Ovary (tissue), 9 donors: ENCODE measurements around the gene RNGTT. TPM values are rescaled to one million over a fixed set of nuclear protein-coding genes. Genes with fewer than 3 reads are reported as not detected.

Experiments
- DNase-seq, 5 donors: peaks; one replicate each; pipeline ENCODE4 v3.0.0-alpha.2; 2019 to 2020
- H3K27ac ChIP-seq, 2 donors: fragments of 200-600 bp; one replicate each; pipeline versions ENCODE4 v1.5.1 to v1.8.0; 2019 to 2022
- H3K27me3 ChIP-seq: fragments of 200-600 bp; one replicate; pipeline ENCODE4 v1.8.0; 2022
- H3K36me3 ChIP-seq: fragments of 200-600 bp; sonication (generic); one replicate; pipeline ENCODE4 v1.5.1; 2019
- H3K4me1 ChIP-seq: one replicate; pipeline ENCODE4 v1.8.1; 2013; ENCODE audit warnings: mild to moderate bottlenecking, moderate library complexity; ENCODE audit not compliant: insufficient read depth
- H3K4me3 ChIP-seq: fragments of 200-600 bp; sonication (generic); one replicate; pipeline ENCODE4 v1.5.1; 2017
- H3K9me3 ChIP-seq, 2 donors: fragments of 200-600 bp in 1 of 2; sonication (generic) in 1 of 2; one replicate each; pipeline versions ENCODE4 v1.5.1 to v1.8.1; 2013 to 2019; ENCODE audit warnings: mild to moderate bottlenecking in 1 of 2, moderate library complexity in 1 of 2
- CTCF ChIP-seq, 3 donors: fragments of 450-650 bp in 2 of 3; fragments of 200-600 bp in 1 of 3; IDR thresholded peaks; one replicate each; pipeline versions ENCODE4 v1.5.1 to v1.8.0; 2016 to 2022; ENCODE audit warnings: antibody characterized with exemption in 3 of 3, mild to moderate bottlenecking in 1 of 3
- EP300 ChIP-seq: sonication (generic); formaldehyde crosslinking; IDR thresholded peaks from one replicate; pipeline ENCODE4 v1.6.1; 2017; ENCODE audit warnings: antibody characterized with exemption
- POLR2A ChIP-seq: fragments of 450-650 bp; IDR thresholded peaks from one replicate; pipeline ENCODE4 v1.6.1; 2017; ENCODE audit warnings: antibody characterized with exemption, mild to moderate bottlenecking, moderate library complexity
- WGBS, 3 donors: extraction: QIAGEN DNeasy Blood & Tissue Kit in 1 of 3; methylation state at CpG; one replicate each; pipeline versions ENCODE4 v1.1.5 to v1.1.7; 2013 to 2017; 5-methylcytosine and 5-hydroxymethylcytosine counted together
- intact Hi-C, 4 donors: fragments of 100-400 bp; cut with DNase I; formaldehyde crosslinking; loops; one replicate each; pipeline versions ENCODE4 v1.11.0 to v1.15.1; 2022 to 2023
- polyA plus RNA-seq, 2 donors: library from polyadenylated mRNA; stranded (reverse); fragments of 200-250 nt in 1 of 2; fragments of 350-450 nt in 1 of 2; fragmentation: Illumina TruSeq in 1 of 2; extraction: RNeasy Lipid Tissue Mini Kit (QIAGEN cat#74804) in 1 of 2; gene quantifications; one replicate each; pipeline ENCODE4 v1.2.3, GENCODE V29; 2013 to 2014
- total RNA-seq, 7 donors: library from RNA; depleted of rRNA in 2 of 7; stranded (reverse); fragments of >200 nt in 2 of 7; fragmentation: NEBNext Ultra II Directional in 3 of 7; extraction: Animal tissue kit (Norgen Biotek cat#: 25700) in 3 of 7; gene quantifications; one replicate each; pipeline versions ENCODE4 v1.1.0 to v1.2.4, GENCODE V29; 2016 to 2023
- donor health status: DM: no; HTN: no; CAD: no; lungs with moderate emphysema.
- donor health status: DM: no; HTN: no; CAD: no.
- donor health status: Bipolar disorder and iron deficiency.
- donor health status: DM: yes; HTN: yes; CAD: no.
- donor health status: DM: no; HTN: no; CAD: no.
- donor health status: DM: yes; HTN: yes; CAD: no.

The RNGTT gene
- total and polyA plus RNA-seq, 9 donors, result 3.9 to 17.9 (median 10.5) TPM

DNA sequence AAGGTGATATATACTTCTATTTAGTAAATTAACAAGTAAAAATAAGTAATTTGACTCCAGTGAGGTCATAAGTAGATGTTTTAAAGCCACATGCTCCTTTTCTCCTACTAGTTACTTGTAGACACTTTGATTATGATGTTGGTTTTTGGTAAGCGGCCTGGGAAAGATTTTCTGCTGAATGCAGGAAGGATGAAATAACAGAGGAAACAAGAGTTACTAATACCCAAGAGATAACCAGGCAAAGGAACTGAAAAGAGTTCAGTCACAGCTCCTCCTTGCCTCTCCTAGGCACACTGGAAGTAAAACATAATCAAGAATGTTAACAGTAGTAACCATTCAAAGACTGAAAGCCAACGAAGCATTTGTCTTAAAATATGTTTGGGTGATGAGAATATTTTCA, 203.3 kb downstream of the RNGTT start:
- intact Hi-C loops, result no loop called here
- Histone ChIP-seq H3K4me1 (no peaks in the 10 kb centered on the region), H3K4me3 (no peak overlapping the region), H3K9me3 (no peaks in the 10 kb centered on the region), H3K27ac (no peak overlapping the region), H3K36me3 (no peaks in the 10 kb centered on the region), H3K27me3 (no peaks in the 10 kb centered on the region)
- no peak for DNase-seq
- WGBS, 3 donors, result 56 to 70% (median 69%) methylated on average over 2 of the region's 2 CpGs
- TF ChIP-seq EP300, result no peak
- no peak for TF ChIP-seq CTCF (IDR thresholded peaks at IDR 0.05)
- no peak for TF ChIP-seq POLR2A

DNA sequence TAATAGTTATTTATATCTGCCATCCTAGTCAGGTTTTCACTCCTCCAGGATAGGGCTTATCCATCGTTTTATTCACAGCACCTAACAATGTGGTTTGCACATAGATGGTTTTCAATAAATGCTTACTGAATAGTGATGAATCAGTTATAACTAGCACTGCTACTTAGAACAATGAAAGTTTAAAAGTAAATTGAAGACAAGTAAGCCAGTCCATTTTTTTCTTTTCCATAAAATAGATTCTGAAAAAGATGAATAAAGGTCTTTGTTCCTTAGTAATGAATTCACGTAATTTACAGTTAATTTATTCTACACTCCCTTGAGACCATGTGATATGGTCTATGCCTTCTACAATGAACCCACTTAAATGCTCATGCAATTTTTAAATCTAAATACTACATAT, 212.5 kb downstream of the RNGTT start:
- TF ChIP-seq POLR2A (no peak), EP300 (no peak), CTCF (IDR thresholded peaks at IDR 0.05) (no peak)
- no peak overlapping the region for H3K27ac ChIP-seq
- H3K9me3 ChIP-seq, result no peaks in the 10 kb centered on the region
- H3K36me3 ChIP-seq, result no peaks in the 10 kb centered on the region
- peaks cover 2% of the 10 kb centered on the region for H3K27me3 ChIP-seq
- H3K4me3 ChIP-seq, result no peak overlapping the region
- 91 to 94% (median 93%) methylated on average over 2 of the region's 2 CpGs for WGBS, 3 donors
- H3K4me1 ChIP-seq, result no peaks in the 10 kb centered on the region
- intact Hi-C loops, result no loop called here
- no peak for DNase-seq

- H3K27me3 ChIP-seq, result peaks cover 2% of the 10 kb centered on the region
- no peaks in the 10 kb centered on the region for H3K9me3 ChIP-seq
- H3K27ac ChIP-seq, result no peak overlapping the region
- TF ChIP-seq POLR2A (no peak), CTCF (IDR thresholded peaks at IDR 0.05) (no peak), EP300 (no peak)
- no peaks in the 10 kb centered on the region for H3K36me3 ChIP-seq
- DNase-seq, result no peak
- intact Hi-C loops, result no loop called here
- 84 to 93% (median 91%) methylated on average over 1 of the region's 1 CpG for WGBS, 3 donors
- H3K4me1 ChIP-seq, result no peaks in the 10 kb centered on the region
- no peak overlapping the region for H3K4me3 ChIP-seq
Observed at GRCh38 chr6:88749849-88750248, 213.6 kb downstream of the RNGTT start.

DNA sequence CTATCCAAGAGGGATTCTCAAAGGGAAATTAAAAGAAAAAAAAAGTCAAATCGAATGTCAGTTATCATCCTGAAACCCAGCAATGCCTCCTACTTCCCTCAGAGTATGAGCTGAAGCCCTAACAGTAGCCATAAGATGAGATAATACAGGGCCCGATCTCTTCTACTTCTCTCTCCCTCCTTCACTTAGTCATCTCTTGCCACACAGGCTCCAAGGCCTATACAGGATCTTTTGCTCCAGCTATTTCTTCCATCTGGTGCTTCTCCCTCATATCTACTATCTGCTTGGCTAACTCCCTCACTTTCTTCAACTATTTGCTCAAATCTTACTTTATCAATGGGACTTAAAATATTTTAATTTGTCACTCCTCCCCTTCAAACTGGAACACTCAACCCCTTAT, 215.3 kb downstream of the RNGTT start:
- H3K36me3 ChIP-seq, result no peaks in the 10 kb centered on the region
- H3K9me3 ChIP-seq, result no peaks in the 10 kb centered on the region
- no peak overlapping the region for H3K27ac ChIP-seq
- intact Hi-C loops, result no loop called here
- DNase-seq, result no peak
- no peaks in the 10 kb centered on the region for H3K4me1 ChIP-seq
- H3K4me3 ChIP-seq, result no peak overlapping the region
- TF ChIP-seq POLR2A (no peak), CTCF (IDR thresholded peaks at IDR 0.05) (no peak), EP300 (no peak)
- H3K27me3 ChIP-seq, result no peaks in the 10 kb centered on the region
- 50 to 83% (median 67%) methylated on average over 2 of the region's 2 CpGs for WGBS, 3 donors

- Histone ChIP-seq H3K4me1 (no peaks in the 10 kb centered on the region), H3K27ac (no peak overlapping the region), H3K4me3 (no peak overlapping the region), H3K27me3 (no peaks in the 10 kb centered on the region), H3K9me3 (no peaks in the 10 kb centered on the region), H3K36me3 (no peaks in the 10 kb centered on the region)
- intact Hi-C loops, result no loop called here
- TF ChIP-seq CTCF (IDR thresholded peaks at IDR 0.05), result no peak
- no peak for TF ChIP-seq POLR2A
- TF ChIP-seq EP300, result no peak
- 66 to 68% (median 68%) methylated on average over 1 of the region's 1 CpG for WGBS, 3 donors
- DNase-seq, result no peak
Observed at GRCh38 chr6:88741939-88742338, 221.5 kb downstream of the RNGTT start.
